K562 (cell line): Measurements from ENCODE around the gene IFITM2. TPM values are rescaled to one million over a fixed set of nuclear protein-coding genes. Genes with fewer than 3 reads are reported as not detected.

Source experiments
- ATAC-seq: fragments of 200-7000 bp; cut with Tn5 transposase; 3 replicates; pipeline ENCODE4 v1.9.1; 2020; ENCODE audit warnings: moderate library complexity
- BruUV-seq: library from RNA; stranded (reverse); fragments of 400-500 nt; replicated peaks from 2 replicates; lab custom pipeline; 2021; lab: Mats Ljungman, UMichigan
- CTCF ChIA-PET: fragments of 300-600 bp; formaldehyde crosslinking; extraction: SDS; loops from one replicate; lab custom pipeline; 2021; ENCODE audit warnings: low intra/inter-chr PET ratio; lab: Yijun Ruan, JAX
- POLR2A ChIA-PET: fragments of 300-600, 350-650 bp; sonication (Branson Sonifier 250); formaldehyde crosslinking; extraction: SDS; loops from one replicate; lab custom pipeline; 2021; ENCODE audit warnings: antibody characterized with exemption, inconsistent platforms; lab: Yijun Ruan, JAX
- DNase-seq, 4 experiments: peaks; one replicate each; pipeline versions ENCODE4 v3.0.0 to v3.0.0-alpha.2; 2011 to 2018; ENCODE audit warnings: low spot score in 3 of 4, mixed read lengths in 3 of 4; ENCODE audit errors: extremely low read depth in 1 of 4
- FAIRE-seq: peaks from 2 replicates; lab custom pipeline; 2011; peaks lifted over from hg19 to GRCh38; lab: Jason Lieb, UNC
- H2AFZ ChIP-seq: 2 replicates; pipeline ENCODE4 v1.6.0; 2011; ENCODE audit warnings: low read depth, low read length, control low read depth, inconsistent platforms
- H3K27ac ChIP-seq: fragments of 200-600 bp; 3 replicates; pipeline ENCODE4 v1.8.0; 2011; ENCODE audit warnings: low read depth, mild to moderate bottlenecking, control low read depth, inconsistent platforms, low read length, moderate library complexity, mixed read lengths; ENCODE audit errors: extremely low read depth
- H3K27me3 ChIP-seq, 2 experiments: fragments of 300-600 bp in 1 of 2; 2 replicates in 1 of 2; 3 replicates in 1 of 2; pipeline versions ENCODE4 v1.6.0 to v1.8.0; 2011; ENCODE audit warnings: inconsistent platforms in 2 of 2, low read length in 2 of 2, mild to moderate bottlenecking in 1 of 2, mixed read lengths in 1 of 2, moderate library complexity in 1 of 2; ENCODE audit not compliant: control insufficient read depth in 2 of 2, insufficient read depth in 2 of 2
- H3K36me3 ChIP-seq: fragments of 300-600 bp; 3 replicates; pipeline ENCODE4 v1.8.0; 2011; ENCODE audit warnings: mild to moderate bottlenecking, low read length, inconsistent platforms; ENCODE audit not compliant: control insufficient read depth, insufficient read depth
- H3K4me1 ChIP-seq, 2 experiments: fragments of 200-600 bp in 1 of 2; replicated peaks in 1 of 2; 2 replicates in 1 of 2; 3 replicates in 1 of 2; pipeline versions ENCODE4 v1.5.1 to v1.8.0; 2011; ENCODE audit warnings: inconsistent platforms in 2 of 2, low read length in 2 of 2, mild to moderate bottlenecking in 1 of 2, mixed read lengths in 1 of 2, moderate library complexity in 1 of 2; ENCODE audit not compliant: control insufficient read depth in 2 of 2, insufficient read depth in 2 of 2
- H3K4me2 ChIP-seq: 2 replicates; pipeline ENCODE4 v1.6.1; 2011; ENCODE audit warnings: low read length, control low read depth, inconsistent platforms, mixed read lengths; ENCODE audit not compliant: insufficient read depth
- H3K4me3 ChIP-seq: fragments of 200-600 bp; sonication (generic), shearing (Covaris generic); 2 replicates; pipeline ENCODE4 v1.5.1; 2016; ENCODE audit warnings: control low read depth, inconsistent platforms
- H3K79me2 ChIP-seq: fragments of 200-600 bp; 3 replicates; pipeline ENCODE4 v1.8.0; 2011; ENCODE audit warnings: low read length, inconsistent platforms; ENCODE audit not compliant: control insufficient read depth, insufficient read depth
- H3K9ac ChIP-seq, 2 experiments: 2 replicates each; pipeline versions ENCODE4 v1.6.0 to v1.6.1; 2011; ENCODE audit warnings: low read depth in 2 of 2, low read length in 2 of 2, control low read depth in 1 of 2, inconsistent platforms in 1 of 2, mild to moderate bottlenecking in 1 of 2, mixed read lengths in 1 of 2; ENCODE audit not compliant: insufficient read depth in 1 of 2
- H3K9me1 ChIP-seq: one replicate; pipeline ENCODE4 v1.6.0; 2011; ENCODE audit warnings: inconsistent platforms, mild to moderate bottlenecking, low read length, moderate library complexity; ENCODE audit not compliant: control insufficient read depth, insufficient read depth
- H3K9me3 ChIP-seq: replicated peaks from 2 replicates; pipeline ENCODE4 v1.5.1; 2011; ENCODE audit warnings: low read depth, low read length, inconsistent platforms; ENCODE audit not compliant: control insufficient read depth, insufficient read depth
- H4K20me1 ChIP-seq: replicated peaks from 2 replicates; pipeline ENCODE4 v1.6.1; 2011; ENCODE audit warnings: low read length, inconsistent platforms, mixed read lengths; ENCODE audit not compliant: control insufficient read depth, insufficient read depth
- ATF1 ChIP-seq, 2 experiments: fragments of 450-650 bp in 1 of 2; IDR thresholded peaks; 2 replicates each; pipeline ENCODE4 v1.6.1; 2016; ENCODE audit warnings: missing compliant biosample characterization in 1 of 2, missing genetic modification characterization in 1 of 2
- BRCA1 ChIP-seq, 2 experiments: fragments of 450-650 bp in 1 of 2; sonication (generic) in 1 of 2; formaldehyde crosslinking in 1 of 2; IDR thresholded peaks; 2 replicates each; pipeline versions ENCODE4 v1.5.0 to v1.6.1; 2017 to 2020; ENCODE audit warnings: mild to moderate bottlenecking in 1 of 2, missing genetic modification reagents in 1 of 2
- CHD2 ChIP-seq: IDR thresholded peaks from 2 replicates; pipeline ENCODE4 v1.6.1; 2011; ENCODE audit warnings: low read depth, low read length
- CREM ChIP-seq: IDR thresholded peaks from 2 replicates; pipeline ENCODE4 v1.6.1; 2014; ENCODE audit warnings: antibody characterized with exemption, low read depth
- DMBX1 ChIP-seq: fragments of 250-450 bp; sonication (Bioruptor Pico); IDR thresholded peaks from 2 replicates; pipeline ENCODE4 v1.8.0; 2022; ENCODE audit warnings: inconsistent platforms, mild to moderate bottlenecking, moderate library complexity, borderline replicate concordance
- ELF4 ChIP-seq: fragments of 450-650 bp; formaldehyde crosslinking; IDR thresholded peaks from 2 replicates; pipeline ENCODE4 v1.4.0; 2022; ENCODE audit warnings: missing genetic modification characterization
- FOSL1 ChIP-seq: fragments of 200-800 bp; sonication (Bioruptor generic); conservative IDR thresholded peaks from 2 replicates; pipeline ENCODE4 v1.6.1; 2016; ENCODE audit warnings: missing genetic modification characterization, missing compliant biosample characterization
- FOXJ2 ChIP-seq: fragments of 200-800 bp; sonication (Bioruptor generic); IDR thresholded peaks from 2 replicates; pipeline ENCODE4 v1.6.1; 2016; ENCODE audit warnings: missing genetic modification characterization, missing compliant biosample characterization
- FOXK1 ChIP-seq: sonication (generic); formaldehyde crosslinking; IDR thresholded peaks from 2 replicates; pipeline ENCODE4 v1.8.0; 2022; ENCODE audit warnings: missing genetic modification reagents, mild to moderate bottlenecking, borderline replicate concordance
- HMBOX1 ChIP-seq: sonication (generic); IDR thresholded peaks from 2 replicates; pipeline ENCODE4 v1.6.1; 2016
- LARP7 ChIP-seq: fragments of 450-650 bp; IDR thresholded peaks from 2 replicates; pipeline ENCODE4 v1.6.1; 2016
- MAZ ChIP-seq, 2 experiments: fragments of 450-650 bp in 1 of 2; sonication (generic) in 1 of 2; formaldehyde crosslinking; IDR thresholded peaks in 1 of 2; conservative IDR thresholded peaks in 1 of 2; 2 replicates each; pipeline versions ENCODE4 v1.4.0 to v1.5.0; 2020; ENCODE audit warnings: mild to moderate bottlenecking in 1 of 2, missing genetic modification reagents in 1 of 2
- PCBP1 ChIP-seq: fragments of 200-400 bp; formaldehyde crosslinking; IDR thresholded peaks from 2 replicates; pipeline ENCODE4 v1.6.1; 2018; ENCODE audit warnings: mild to moderate bottlenecking, low read depth, low read length; ENCODE audit not compliant: poor library complexity, severe bottlenecking
- PRPF4 ChIP-seq: fragments of 200-400 bp; formaldehyde crosslinking; IDR thresholded peaks from one replicate; pipeline ENCODE4 v1.6.1; 2017; ENCODE audit warnings: low read length, low read depth, mild to moderate bottlenecking; ENCODE audit not compliant: insufficient read depth, poor library complexity, severe bottlenecking
- STAG1 ChIP-seq: sonication (generic); formaldehyde crosslinking; IDR thresholded peaks from 2 replicates; pipeline ENCODE4 v1.5.0; 2020; ENCODE audit warnings: missing genetic modification reagents, borderline replicate concordance
- TEAD2 ChIP-seq: fragments of 450-650 bp; IDR thresholded peaks from 2 replicates; pipeline ENCODE4 v1.6.1; 2016; ENCODE audit warnings: missing genetic modification characterization, control low read depth, missing compliant biosample characterization
- ZNF224 ChIP-seq: sonication (generic); formaldehyde crosslinking; IDR thresholded peaks from 2 replicates; pipeline ENCODE4 v1.8.0; 2022; ENCODE audit warnings: mild to moderate bottlenecking, missing genetic modification reagents
- ZNF445 ChIP-seq: fragments of 250-450 bp; sonication (Bioruptor Pico); IDR thresholded peaks from 2 replicates; pipeline ENCODE4 v1.4.0; 2020; ENCODE audit warnings: low read depth, mild to moderate bottlenecking, moderate library complexity
- ZNF639 ChIP-seq, 2 experiments: fragments of 200-800 bp in 1 of 2; sonication (Bioruptor generic) in 1 of 2; sonication (generic) in 1 of 2; formaldehyde crosslinking in 1 of 2; IDR thresholded peaks in 1 of 2; conservative IDR thresholded peaks in 1 of 2; 2 replicates each; pipeline versions ENCODE4 v1.5.0 to v1.6.1; 2016 to 2020; ENCODE audit warnings: missing compliant biosample characterization in 1 of 2, missing genetic modification characterization in 1 of 2, missing genetic modification reagents in 1 of 2
- WGBS: fragments of 100-300 bp; shearing (Covaris generic); methylation state at CpG from one replicate; pipeline ENCODE4 v1.1.6; 2016; ENCODE audit warnings: low coverage, mixed read lengths; ENCODE audit not compliant: insufficient coverage; ENCODE audit errors: missing lambda C conversion rate; 5-methylcytosine and 5-hydroxymethylcytosine counted together
- in situ Hi-C: fragments of 300-500 bp; cut with MboI; formaldehyde crosslinking; loops from 4 replicates; pipeline ENCODE4 v1.15.0; 2018; ENCODE audit warnings: inconsistent platforms, mixed read lengths
- intact Hi-C: fragments of 100-400 bp; cut with micrococcal nuclease; formaldehyde crosslinking; loops from 2 replicates; pipeline ENCODE4 v1.14.2; 2022
- polyA plus RNA-seq, 8 experiments: library from polyadenylated mRNA; depleted of rRNA in 4 of 8; stranded (reverse) in 5 of 8; unstranded in 3 of 8; fragments of >200 nt; fragmentation: Nextera tagmentation in 2 of 8; fragmentation: Illumina TruSeq in 1 of 8; extraction: Ambion mirVana in 2 of 8; extraction: Trizol in 1 of 8; gene quantifications; 2 replicates each; pipeline versions ENCODE4 v1.2.1 to v1.2.3, GENCODE V29; 2011 to 2014; ENCODE audit warnings: inconsistent platforms in 1 of 8, missing spikeins in 1 of 8
- total RNA-seq, 7 experiments: library from RNA; depleted of rRNA in 6 of 7; stranded (reverse); fragments of >200 nt in 6 of 7; fragmentation: Illumina TruSeq in 2 of 7; extraction: Trizol in 2 of 7; gene quantifications; 2 replicates each; pipeline versions ENCODE4 v1.2.1 to v1.2.3, GENCODE V29; 2011 to 2021; ENCODE audit warnings: low replicate concordance in 1 of 7

The IFITM2 gene
- total and polyA plus RNA-seq, 9 of the 15 experiments (the other 6 are each of a cell fraction or from before 2014, with no cell fraction given), result 52.8 to 4,872 (median 356) TPM

- POLR2A ChIA-PET, result interaction anchor here (0.9 to 1.1 kb wide), 2 partner anchors 9 to 14 kb away, joined by 4 read pairs; no protein-coding TSS in a partner anchor
- H3K4me3 ChIP-seq, result no peak overlapping the region
- peak; percentile 80 for FAIRE-seq
- H3K9ac ChIP-seq, result peak overlapping the region; percentile 33 to 86; a peak in 3 of 4 replicates
- peaks cover 7% of the 10 kb centered on the region; the same call in 1 of the 2 replicates for H3K9me3 ChIP-seq
- H3K27me3 ChIP-seq, result no peaks in the 10 kb centered on the region
- H3K4me1 ChIP-seq, result peaks cover 40% of the 10 kb centered on the region in 2 experiments
- DNase-seq, result peak; percentile 54 to 80 (median 56)
- ATAC-seq, result peak; percentile 61
- H3K36me3 ChIP-seq, result no peaks in the 10 kb centered on the region
- WGBS, result 21% methylated on average over 25 of the region's 25 CpGs
- H3K4me2 ChIP-seq, result peak overlapping the region; percentile 58
- peak overlapping the region; percentile 61 for H3K27ac ChIP-seq
- in situ Hi-C loops (no loop called here), intact Hi-C loops (no loop called here)
- no TSS peak for BruUV-seq
- H3K79me2 ChIP-seq, result no peaks in the 10 kb centered on the region
- H4K20me1 ChIP-seq, result no peaks in the 10 kb centered on the region
- CTCF ChIA-PET, result no interaction called here
- H2AFZ ChIP-seq, result peak overlapping the region; percentile 76
- no peaks in the 10 kb centered on the region for H3K9me1 ChIP-seq
- TF ChIP-seq PCBP1 (no peak), ZNF224 (CRISPR knock-in tag) (no peak), FOSL1 (peak; percentile 33; the same call in 1 of the 2 replicates), FOXK1 (no peak), LARP7 (no peak), STAG1 (CRISPR knock-in tag) (no peak), BRCA1 (IDR thresholded peaks at IDR 0.05) (no peak), BRCA1 (CRISPR knock-in tag; IDR thresholded peaks at IDR 0.05) (no peak), FOXJ2 (tag) (no peak), MAZ (CRISPR knock-in tag; conservative IDR thresholded peaks at IDR 0.05 in 1 of 2, IDR thresholded peaks at IDR 0.05 in 1 of 2) (0 out of 4 replicates have a peak, but pooled peaks of 1 of the 2 experiments have one; percentile 20), PRPF4 (no peak), DMBX1 (CRISPR knock-in tag) (0 out of 2 replicates have a peak, but pooled peaks have one; percentile 27), HMBOX1 (peak; percentile 87), ZNF639 (CRISPR knock-in tag; conservative IDR thresholded peaks at IDR 0.05 in 1 of 2, IDR thresholded peaks at IDR 0.05 in 1 of 2) (no peak), CREM (no peak), CHD2 (no peak), ELF4 (CRISPR knock-in tag) (no peak), ATF1 (CRISPR knock-in tag; IDR thresholded peaks at IDR 0.05) (no peak), ATF1 (tag; IDR thresholded peaks at IDR 0.05) (no peak), ZNF445 (CRISPR knock-in tag) (no peak), TEAD2 (tag) (no peak)
Measured at GRCh38 chr11:334264-334994, 26.8 kb downstream of the IFITM2 start.
